ENCODE results near the gene FFAR1. TPM values are rescaled to one million over a fixed set of nuclear protein-coding genes. Genes with fewer than 3 reads are reported as not detected.

FFAR1 gene
- polyA plus RNA-seq, 1 of the 3 experiments (the other 2 are of a cell fraction) = not detected

- H3F3A ChIP-seq (replicated peaks; ENCODE audit: insufficient read depth) = no peaks in the 10 kb centered on the region
- 0% methylated on average over 1 of the region's 1 CpG for WGBS (ENCODE audit: low lambda C conversion rate)
- CTCF ChIA-PET = interaction anchor here (0.8 kb wide), 1 partner anchor 16 kb away, joined by 4 read pairs; no protein-coding TSS in a partner anchor
Observed at GRCh38 chr19:35368378-35368777, 20.7 kb downstream of the FFAR1 start.

GRCh38 chr19:35369522-35369921 lies 21.8 kb downstream of the FFAR1 start:
- ChIA-PET CTCF (interaction anchor here (1.1 kb wide), 1 partner anchor 17 kb away, joined by 3 read pairs; no protein-coding TSS in a partner anchor), POLR2A (no interaction called here)
- H3K79me2 ChIP-seq (ENCODE audit: insufficient read depth) = no peaks in the 10 kb centered on the region
- H4K20me1 ChIP-seq (ENCODE audit: insufficient read depth) = no peaks in the 10 kb centered on the region
- H3K36me3 ChIP-seq (replicated peaks in 1 of 2; ENCODE audit: control insufficient read depth in 1 of 2, insufficient read depth in 2 of 2, low read length in 1 of 2) = no peaks in the 10 kb centered on the region
- DNase-seq = no peak
- H3K27ac ChIP-seq (ENCODE audit: low read depth in 2 of 2, low read length in 1 of 2) = no peak overlapping the region
- H2AFZ ChIP-seq (ENCODE audit: low read depth) = no peak overlapping the region
- TF ChIP-seq MXI1 (IDR thresholded peaks at IDR 0.05; ENCODE audit: low read depth, low read length) = no peak
- TF ChIP-seq EZH2phosphoT487 (IDR thresholded peaks at IDR 0.05; ENCODE audit: borderline replicate concordance, low read depth) = no peak
- no peak for TF ChIP-seq JUND (IDR thresholded peaks at IDR 0.05)
- no peak for TF ChIP-seq RFX5 (IDR thresholded peaks at IDR 0.05; ENCODE audit: low read length)
- TF ChIP-seq CTCF (IDR thresholded peaks at IDR 0.05) = no peak
- TF ChIP-seq ZBTB33 (IDR thresholded peaks at IDR 0.05; ENCODE audit: borderline replicate concordance, low read depth) = no peak
- TF ChIP-seq MAX (IDR thresholded peaks at IDR 0.05; ENCODE audit: low read depth) = no peak
- no peak for TF ChIP-seq FOXM1 (IDR thresholded peaks at IDR 0.05; ENCODE audit: low read depth)
- no peak for TF ChIP-seq SMC3 (IDR thresholded peaks at IDR 0.05; ENCODE audit: low read depth, low read length)
- TF ChIP-seq NFIC (IDR thresholded peaks at IDR 0.05; ENCODE audit: borderline replicate concordance) = no peak
- no peak for TF ChIP-seq RAD21 (IDR thresholded peaks at IDR 0.05; ENCODE audit: low read length)
- TF ChIP-seq GATA2 (CRISPR knock-in tag; IDR thresholded peaks at IDR 0.05) = no peak
- no peak overlapping the region for H3K4me3 ChIP-seq (ENCODE audit: low read depth in 2 of 2, low read length in 1 of 2)
- no peak overlapping the region for H3K4me2 ChIP-seq
- no peaks in the 10 kb centered on the region for H3K9me2 ChIP-seq
- H3K4me1 ChIP-seq (ENCODE audit: control insufficient read depth in 1 of 2, insufficient read depth in 2 of 2, low read depth in 1 of 2, low read length in 1 of 2) = no peaks in the 10 kb centered on the region
- H3F3A ChIP-seq (replicated peaks; ENCODE audit: insufficient read depth) = no peaks in the 10 kb centered on the region
- H3K9ac ChIP-seq = no peak overlapping the region
- no peaks in the 10 kb centered on the region for H3K9me3 ChIP-seq
- H3K27me3 ChIP-seq (ENCODE audit: insufficient read depth) = peaks cover 22% of the 10 kb centered on the region

More at GRCh38 chr19:35368378-35368777, 20.7 kb downstream of the FFAR1 start:
- H4K20me1 ChIP-seq (ENCODE audit: insufficient read depth) = no peaks in the 10 kb centered on the region
- H3K4me2 ChIP-seq = no peak overlapping the region
- POLR2A ChIA-PET = no interaction called here
- H3K27me3 ChIP-seq (ENCODE audit: insufficient read depth) = peaks cover 29% of the 10 kb centered on the region
- H3K36me3 ChIP-seq (replicated peaks in 1 of 2; ENCODE audit: control insufficient read depth in 1 of 2, insufficient read depth in 2 of 2, low read length in 1 of 2) = no peaks in the 10 kb centered on the region
- H3K79me2 ChIP-seq (ENCODE audit: insufficient read depth) = no peaks in the 10 kb centered on the region
- TF ChIP-seq YY1 (IDR thresholded peaks at IDR 0.05; ENCODE audit: low read depth) (no peak), FOXM1 (IDR thresholded peaks at IDR 0.05; ENCODE audit: low read depth) (no peak), POLR2AphosphoS5 (IDR thresholded peaks at IDR 0.05; ENCODE audit: low read depth, low read length) (no peak), RAD21 (IDR thresholded peaks at IDR 0.05; ENCODE audit: low read length) (no peak), NRF1 (IDR thresholded peaks at IDR 0.05; ENCODE audit: low read depth, low read length) (no peak), CHD2 (IDR thresholded peaks at IDR 0.05; ENCODE audit: low read length, partially characterized antibody) (no peak), TCF12 (IDR thresholded peaks at IDR 0.05) (no peak), RXRA (IDR thresholded peaks at IDR 0.05; ENCODE audit: borderline replicate concordance, low read depth) (no peak), MAX (IDR thresholded peaks at IDR 0.05; ENCODE audit: low read depth) (no peak), MXI1 (IDR thresholded peaks at IDR 0.05; ENCODE audit: low read depth, low read length) (no peak), EP300 (IDR thresholded peaks at IDR 0.05; ENCODE audit: borderline replicate concordance in 1 of 2, low read depth in 1 of 2, low read length in 1 of 2) (no peak), FOSL2 (IDR thresholded peaks at IDR 0.05; ENCODE audit: borderline replicate concordance, low read depth) (no peak)
- H3K4me1 ChIP-seq (ENCODE audit: control insufficient read depth in 1 of 2, insufficient read depth in 2 of 2, low read depth in 1 of 2, low read length in 1 of 2) = no peaks in the 10 kb centered on the region
- no peak overlapping the region for H3K27ac ChIP-seq (ENCODE audit: low read depth in 2 of 2, low read length in 1 of 2)
- no peaks in the 10 kb centered on the region for H3K9me2 ChIP-seq
- no peak overlapping the region for H2AFZ ChIP-seq (ENCODE audit: low read depth)
- H3K9ac ChIP-seq = no peak overlapping the region
- no peaks in the 10 kb centered on the region for H3K9me3 ChIP-seq
- no peak overlapping the region for H3K4me3 ChIP-seq (ENCODE audit: low read depth in 2 of 2, low read length in 1 of 2)
- no peak for DNase-seq

Measured in SK-N-SH (cell line).